Measurements from ENCODE around the gene KRT37. TPM values are rescaled to one million over a fixed set of nuclear protein-coding genes. Genes with fewer than 3 reads are reported as not detected.

KRT37 gene
- total RNA-seq, 2 donors from 2014 or later = not detected

GRCh38 chr17:41391535-41391934, 32.9 kb downstream of the KRT37 start:
- TF ChIP-seq, protein P1, sequence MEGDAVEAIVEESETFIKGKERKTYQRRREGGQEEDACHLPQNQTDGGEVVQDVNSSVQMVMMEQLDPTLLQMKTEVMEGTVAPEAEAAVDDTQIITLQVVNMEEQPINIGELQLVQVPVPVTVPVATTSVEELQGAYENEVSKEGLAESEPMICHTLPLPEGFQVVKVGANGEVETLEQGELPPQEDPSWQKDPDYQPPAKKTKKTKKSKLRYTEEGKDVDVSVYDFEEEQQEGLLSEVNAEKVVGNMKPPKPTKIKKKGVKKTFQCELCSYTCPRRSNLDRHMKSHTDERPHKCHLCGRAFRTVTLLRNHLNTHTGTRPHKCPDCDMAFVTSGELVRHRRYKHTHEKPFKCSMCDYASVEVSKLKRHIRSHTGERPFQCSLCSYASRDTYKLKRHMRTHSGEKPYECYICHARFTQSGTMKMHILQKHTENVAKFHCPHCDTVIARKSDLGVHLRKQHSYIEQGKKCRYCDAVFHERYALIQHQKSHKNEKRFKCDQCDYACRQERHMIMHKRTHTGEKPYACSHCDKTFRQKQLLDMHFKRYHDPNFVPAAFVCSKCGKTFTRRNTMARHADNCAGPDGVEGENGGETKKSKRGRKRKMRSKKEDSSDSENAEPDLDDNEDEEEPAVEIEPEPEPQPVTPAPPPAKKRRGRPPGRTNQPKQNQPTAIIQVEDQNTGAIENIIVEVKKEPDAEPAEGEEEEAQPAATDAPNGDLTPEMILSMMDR (conservative IDR thresholded peaks at IDR 0.05) = no peak
- 60 to 91% methylated on average over 1 to 2 of the region's 2 CpGs for WGBS, 2 experiments (ENCODE audit: insufficient coverage in 1 of 2, insufficient read length in 1 of 2)

DNA sequence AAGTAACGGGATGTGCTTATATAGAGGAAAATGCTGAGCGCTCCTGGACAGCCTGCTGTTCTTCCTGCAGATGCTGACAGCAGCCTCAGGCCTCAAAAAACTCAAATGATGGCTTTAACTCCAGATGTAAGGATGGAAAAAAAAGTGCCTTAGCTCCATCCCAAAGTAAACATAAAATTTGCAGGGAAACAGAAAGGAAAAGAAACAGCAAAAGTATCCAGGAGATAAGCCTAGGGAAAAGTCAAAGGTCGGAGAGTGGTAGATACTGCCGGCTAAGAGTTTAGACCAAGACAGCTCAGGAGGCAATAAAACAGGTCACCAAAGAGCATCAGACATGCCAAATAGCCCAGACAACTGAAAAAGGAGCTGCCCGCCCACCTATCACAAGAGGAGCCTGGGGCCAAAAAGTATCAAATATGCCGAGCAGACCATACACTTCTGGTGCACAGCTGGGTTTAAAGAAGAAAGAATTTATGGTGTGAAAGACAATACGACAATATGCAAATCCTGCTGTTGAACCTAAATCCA, 33.9 kb downstream of the KRT37 start:
- Mint-ChIP-seq H3K4me3 (no peak overlapping the region), H3K27me3 (ENCODE audit: insufficient read depth) (no peaks in the 10 kb centered on the region), H3K27ac (no peak overlapping the region), H3K9me3 (peaks cover 6% of the 10 kb centered on the region), H3K36me3 (ENCODE audit: low read depth) (no peaks in the 10 kb centered on the region), H3K4me1 (no peaks in the 10 kb centered on the region)
- no peak overlapping the region for H3K4me3 ChIP-seq (ENCODE audit: low read length)
- H3K9ac ChIP-seq (ENCODE audit: extremely low read depth, low read length, poor library complexity, severe bottlenecking) = no peak overlapping the region
- H3K9me3 ChIP-seq (ENCODE audit: control insufficient read depth, low read length) = no peaks in the 10 kb centered on the region
- DNase-seq = peak; percentile 5
- 73 to 95% methylated on average over 3 to 7 of the region's 7 CpGs for WGBS, 2 experiments (ENCODE audit: insufficient coverage in 1 of 2, insufficient read length in 1 of 2)
- H3K4me1 ChIP-seq (ENCODE audit: control insufficient read depth, insufficient read depth, low read length) = no peaks in the 10 kb centered on the region
- no peak overlapping the region for H3K27ac ChIP-seq (ENCODE audit: low read depth, low read length)
- no peaks in the 10 kb centered on the region for H3K36me3 ChIP-seq (ENCODE audit: control insufficient read depth, insufficient read depth, low read length)
- TF ChIP-seq, protein P1 (conservative IDR thresholded peaks at IDR 0.05) = no peak
- H3K27me3 ChIP-seq (ENCODE audit: control insufficient read depth, insufficient read depth, low read length, poor library complexity, severe bottlenecking) = no peaks in the 10 kb centered on the region

More at GRCh38 chr17:41391535-41391934, 32.9 kb downstream of the KRT37 start:
- no peak overlapping the region for H3K4me3 Mint-ChIP-seq
- Histone ChIP-seq H3K4me1 (ENCODE audit: control insufficient read depth, insufficient read depth, low read length) (no peaks in the 10 kb centered on the region), H3K4me3 (ENCODE audit: low read length) (no peak overlapping the region), H3K27ac (ENCODE audit: low read depth, low read length) (no peak overlapping the region), H3K9ac (ENCODE audit: extremely low read depth, low read length, poor library complexity, severe bottlenecking) (no peak overlapping the region), H3K9me3 (ENCODE audit: control insufficient read depth, low read length) (no peaks in the 10 kb centered on the region), H3K27me3 (ENCODE audit: control insufficient read depth, insufficient read depth, low read length, poor library complexity, severe bottlenecking) (no peaks in the 10 kb centered on the region), H3K36me3 (ENCODE audit: control insufficient read depth, insufficient read depth, low read length) (no peaks in the 10 kb centered on the region)
- no peaks in the 10 kb centered on the region for H3K36me3 Mint-ChIP-seq (ENCODE audit: low read depth)
- H3K4me1 Mint-ChIP-seq = no peaks in the 10 kb centered on the region
- no peaks in the 10 kb centered on the region for H3K27me3 Mint-ChIP-seq (ENCODE audit: insufficient read depth)
- DNase-seq = no peak
- no peak overlapping the region for H3K27ac Mint-ChIP-seq
- H3K9me3 Mint-ChIP-seq = peaks cover 6% of the 10 kb centered on the region

- H3K4me3 Mint-ChIP-seq = no peak overlapping the region
- no peaks in the 10 kb centered on the region for H3K4me1 Mint-ChIP-seq
- TF ChIP-seq, protein P1 (conservative IDR thresholded peaks at IDR 0.05) = no peak
- 82 to 100% methylated on average over 2 to 4 of the region's 4 CpGs for WGBS, 2 experiments (ENCODE audit: insufficient coverage in 1 of 2, insufficient read length in 1 of 2)
- Histone ChIP-seq H3K4me3 (ENCODE audit: low read length) (no peak overlapping the region), H3K27ac (ENCODE audit: low read depth, low read length) (no peak overlapping the region), H3K9ac (ENCODE audit: extremely low read depth, low read length, poor library complexity, severe bottlenecking) (no peak overlapping the region), H3K9me3 (ENCODE audit: control insufficient read depth, low read length) (no peaks in the 10 kb centered on the region), H3K36me3 (ENCODE audit: control insufficient read depth, insufficient read depth, low read length) (no peaks in the 10 kb centered on the region), H3K4me1 (ENCODE audit: control insufficient read depth, insufficient read depth, low read length) (no peaks in the 10 kb centered on the region), H3K27me3 (ENCODE audit: control insufficient read depth, insufficient read depth, low read length, poor library complexity, severe bottlenecking) (no peaks in the 10 kb centered on the region)
- DNase-seq = peak; percentile 20
- H3K27ac Mint-ChIP-seq = no peak overlapping the region
- H3K27me3 Mint-ChIP-seq (ENCODE audit: insufficient read depth) = no peaks in the 10 kb centered on the region
- no peaks in the 10 kb centered on the region for H3K36me3 Mint-ChIP-seq (ENCODE audit: low read depth)
- H3K9me3 Mint-ChIP-seq = peaks cover 6% of the 10 kb centered on the region
These were observed 36.7 kb downstream of the KRT37 start for GRCh38 chr17:41387670-41388069.

Measured in endodermal cell (in vitro differentiated cells).